Spleen (tissue), 7 donors: ENCODE measurements around the gene HLA-DRB5.

Source experiments
- POLR2AphosphoS5 ChIP-seq, 3 donors: sonication (generic); formaldehyde crosslinking; IDR thresholded peaks; one replicate each; pipeline ENCODE4 v1.5.1; 2017; ENCODE audit warnings: antibody characterized with exemption in 3 of 3
- TF ChIP-seq, protein P1 (sequence below), 11 experiments: fragments of 200-600 bp in 7 of 11; fragments of 450-650 bp in 4 of 11; sonication (generic) in 4 of 11; IDR thresholded peaks in 8 of 11; conservative IDR thresholded peaks in 3 of 11; 1 replicate in 7 of 11; 2 replicates in 4 of 11; pipeline versions ENCODE4 v1.4.0 to v1.8.0; 2016 to 2021; ENCODE audit warnings: antibody characterized with exemption in 11 of 11, inconsistent platforms in 4 of 11, mild to moderate bottlenecking in 1 of 11
- donor health status: DM: no; HTN: no; CAD: no; lungs with moderate emphysema.
- donor health status: DM: no; HTN: no; CAD: no.
- donor health status: DM: no; HTN: no; CAD: no.

DNA sequence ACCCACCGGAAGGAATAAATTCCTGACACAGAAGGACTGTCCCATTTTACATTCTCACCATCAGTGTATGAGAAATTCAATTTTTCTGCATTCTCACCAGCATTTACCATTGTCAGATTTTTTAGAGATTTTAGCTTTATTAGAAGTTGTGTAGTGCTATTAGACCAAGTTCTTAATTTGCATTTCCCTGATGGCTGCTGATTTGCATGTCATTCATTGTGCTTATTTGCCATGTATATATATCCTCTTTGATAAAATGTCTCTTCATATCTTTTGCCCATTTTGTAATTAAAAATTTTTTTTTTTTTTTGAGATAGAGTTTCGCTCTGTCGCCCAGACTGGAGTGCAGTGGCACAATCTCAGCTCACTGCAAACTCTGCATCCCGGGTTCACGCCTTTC lies 9.8 kb upstream of the HLA-DRB5 start:
- TF ChIP-seq, protein P1, sequence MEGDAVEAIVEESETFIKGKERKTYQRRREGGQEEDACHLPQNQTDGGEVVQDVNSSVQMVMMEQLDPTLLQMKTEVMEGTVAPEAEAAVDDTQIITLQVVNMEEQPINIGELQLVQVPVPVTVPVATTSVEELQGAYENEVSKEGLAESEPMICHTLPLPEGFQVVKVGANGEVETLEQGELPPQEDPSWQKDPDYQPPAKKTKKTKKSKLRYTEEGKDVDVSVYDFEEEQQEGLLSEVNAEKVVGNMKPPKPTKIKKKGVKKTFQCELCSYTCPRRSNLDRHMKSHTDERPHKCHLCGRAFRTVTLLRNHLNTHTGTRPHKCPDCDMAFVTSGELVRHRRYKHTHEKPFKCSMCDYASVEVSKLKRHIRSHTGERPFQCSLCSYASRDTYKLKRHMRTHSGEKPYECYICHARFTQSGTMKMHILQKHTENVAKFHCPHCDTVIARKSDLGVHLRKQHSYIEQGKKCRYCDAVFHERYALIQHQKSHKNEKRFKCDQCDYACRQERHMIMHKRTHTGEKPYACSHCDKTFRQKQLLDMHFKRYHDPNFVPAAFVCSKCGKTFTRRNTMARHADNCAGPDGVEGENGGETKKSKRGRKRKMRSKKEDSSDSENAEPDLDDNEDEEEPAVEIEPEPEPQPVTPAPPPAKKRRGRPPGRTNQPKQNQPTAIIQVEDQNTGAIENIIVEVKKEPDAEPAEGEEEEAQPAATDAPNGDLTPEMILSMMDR (IDR thresholded peaks at IDR 0.05 in 8 of 11, conservative IDR thresholded peaks at IDR 0.05 in 3 of 11): no peak
- no peak for TF ChIP-seq POLR2AphosphoS5 (IDR thresholded peaks at IDR 0.05)
